CD4-positive, alpha-beta T cell (primary cell): ENCODE data around the gene MRPS14. TPM values are rescaled to one million over a fixed set of nuclear protein-coding genes. Genes with fewer than 3 reads are reported as not detected.

Source experiments
- ATAC-seq: fragments of 200-7000 bp; cut with Tn5 transposase; one replicate; pipeline ENCODE4 v1.10.0; 2022; ENCODE audit warnings: mild to moderate bottlenecking; ENCODE audit not compliant: poor library complexity
- CTCF ChIA-PET: fragments of 350-600 bp; sonication (Branson Sonifier 250); formaldehyde crosslinking; loops from one replicate; lab custom pipeline; 2021; ENCODE audit warnings: antibody characterized with exemption, inconsistent platforms; lab: Charles Lee
- POLR2A ChIA-PET: fragments of 350-600 bp; sonication (Branson Sonifier 250); formaldehyde crosslinking; loops from one replicate; lab custom pipeline; 2021; ENCODE audit warnings: antibody characterized with exemption, inconsistent platforms; lab: Charles Lee
- DNase-seq, 14 experiments: peaks; one replicate each; pipeline ENCODE4 v3.0.0-alpha.2; 2013 to 2020; ENCODE audit warnings: mixed read lengths in 2 of 14
- H3K27ac ChIP-seq, 2 donors: one replicate each; pipeline versions ENCODE4 v1.5.1 to v1.7.0; 2013; ENCODE audit warnings: low read length in 2 of 2, low read depth in 1 of 2, mild to moderate bottlenecking in 1 of 2
- H3K27me3 ChIP-seq, 2 experiments: 1 replicate in 1 of 2; 2 replicates in 1 of 2; pipeline versions ENCODE4 v1.6.1 to v1.7.0; 2013; ENCODE audit warnings: low read length in 2 of 2, control low read depth in 1 of 2, mild to moderate bottlenecking in 1 of 2, moderate library complexity in 1 of 2; ENCODE audit not compliant: insufficient read depth in 2 of 2, control insufficient read depth in 1 of 2
- H3K36me3 ChIP-seq: one replicate; pipeline ENCODE4 v1.6.1; 2013; ENCODE audit warnings: low read length, control low read depth; ENCODE audit not compliant: insufficient read depth
- H3K4me1 ChIP-seq: one replicate; pipeline ENCODE4 v1.6.1; 2013; ENCODE audit warnings: low read length, control low read depth; ENCODE audit not compliant: insufficient read depth
- H3K4me3 ChIP-seq: one replicate; pipeline ENCODE4 v1.5.1; 2013; ENCODE audit warnings: mild to moderate bottlenecking, low read length, moderate library complexity
- H3K9me3 ChIP-seq, 2 experiments: 1 replicate in 1 of 2; 2 replicates in 1 of 2; pipeline versions ENCODE4 v1.6.1 to v1.7.0; 2013; ENCODE audit warnings: low read length in 2 of 2, mild to moderate bottlenecking in 2 of 2, control low read depth in 1 of 2, moderate library complexity in 1 of 2; ENCODE audit not compliant: control insufficient read depth in 1 of 2, insufficient read depth in 1 of 2
- H3K27ac Mint-ChIP-seq: one replicate; pipeline ENCODE4 v1.8.0; 2020; ENCODE audit warnings: mixed read lengths
- H3K27me3 Mint-ChIP-seq: one replicate; pipeline ENCODE4 v1.8.0; 2021; ENCODE audit warnings: mixed read lengths
- H3K36me3 Mint-ChIP-seq: one replicate; pipeline ENCODE4 v1.8.0; 2021; ENCODE audit warnings: low read depth, mixed read lengths
- H3K4me1 Mint-ChIP-seq: one replicate; pipeline ENCODE4 v1.8.0; 2021; ENCODE audit warnings: low read depth, mixed read lengths
- H3K4me3 Mint-ChIP-seq: one replicate; pipeline ENCODE4 v1.8.0; 2020; ENCODE audit warnings: mild to moderate bottlenecking, mixed read lengths
- H3K9me3 Mint-ChIP-seq: one replicate; pipeline ENCODE4 v1.8.0; 2020; ENCODE audit warnings: mixed read lengths
- CTCF ChIP-seq: fragments of 200-600 bp; IDR thresholded peaks from one replicate; pipeline ENCODE4 v1.8.0; 2022; ENCODE audit warnings: antibody characterized with exemption, mild to moderate bottlenecking
- intact Hi-C, 2 experiments: fragments of 100-400 bp; cut with DNase I in 1 of 2; cut with micrococcal nuclease in 1 of 2; formaldehyde crosslinking; loops; one replicate each; pipeline versions ENCODE4 v1.15.1 to v1.9.0; 2023 to 2025; cut with DNase I, micrococcal nuclease
- total RNA-seq, 174 experiments: library from RNA in 2 of 174; stranded (reverse) in 2 of 174; gene quantifications; one replicate each; pipeline ENCODE4 v1.2.3 and lab custom pipeline; 2021 to 2026

Gene MRPS14
- total RNA-seq, 2 experiments from 2014 or later: 8.5 to 9.6 TPM

GRCh38 chr1:174968750-174969244, 54.4 kb downstream of the MRPS14 start:
- peak; percentile 43 for ATAC-seq
- peak overlapping the region; percentile 26 for H3K4me3 ChIP-seq
- no peaks in the 10 kb centered on the region for H3K9me3 ChIP-seq
- Mint-ChIP-seq H3K36me3 (peaks cover 18% of the 10 kb centered on the region), H3K27ac (peak overlapping the region; percentile 95), H3K4me3 (peak overlapping the region; percentile 59), H3K27me3 (no peaks in the 10 kb centered on the region), H3K4me1 (peaks cover 71% of the 10 kb centered on the region), H3K9me3 (no peaks in the 10 kb centered on the region)
- TF ChIP-seq CTCF: no peak
- H3K4me1 ChIP-seq: peaks cover 50% of the 10 kb centered on the region
- ChIA-PET POLR2A (interaction anchor here (0.6 to 10.4 kb wide), 28 partner anchors 9 to 1145 kb away, joined by 3 to 338 read pairs (median 4); partner anchors contain the start of genes CACYBP, CENPL, DARS2 and MRPS14), CTCF (interaction anchor here (1.3 kb wide), 3 partner anchors 14 to 169 kb away, joined by 6 to 8 read pairs (median 8); no protein-coding TSS in a partner anchor)
- peak in 9 of 14 experiments; percentile 7 to 90 (median 28) for DNase-seq
- peaks cover 7% of the 10 kb centered on the region for H3K36me3 ChIP-seq
- intact Hi-C loops: loop anchor here (1.0 to 5.0 kb wide), 6 partner anchors 14 to 171 kb away; partner anchors contain the start of gene CACYBP (in 1 of the 2)
- peak overlapping the region; percentile 76 to 88 for H3K27ac ChIP-seq
- H3K27me3 ChIP-seq: no peaks in the 10 kb centered on the region

GRCh38 chr1:174967845-174968705, 55.1 kb downstream of the MRPS14 start:
- Mint-ChIP-seq H3K4me1 (peaks cover 78% of the 10 kb centered on the region), H3K27me3 (no peaks in the 10 kb centered on the region), H3K4me3 (peak overlapping the region; percentile 59), H3K9me3 (no peaks in the 10 kb centered on the region), H3K36me3 (peaks cover 14% of the 10 kb centered on the region), H3K27ac (peak overlapping the region; percentile 95)
- ChIA-PET POLR2A (interaction anchor here (0.6 to 10.4 kb wide), 29 partner anchors 8 to 1144 kb away, joined by 3 to 338 read pairs (median 4); partner anchors contain the start of genes CACYBP, CENPL, DARS2 and MRPS14), CTCF (interaction anchor here (1.3 kb wide), 3 partner anchors 15 to 168 kb away, joined by 6 to 8 read pairs (median 8); no protein-coding TSS in a partner anchor)
- ATAC-seq (peak; percentile 9), DNase-seq (peak in 3 of 14 experiments; percentile 57 to 75 (median 60))
- Histone ChIP-seq H3K27ac (peak overlapping the region; percentile 76 to 88), H3K9me3 (no peaks in the 10 kb centered on the region), H3K4me1 (peaks cover 50% of the 10 kb centered on the region), H3K4me3 (peak overlapping the region; percentile 26), H3K36me3 (peaks cover 7% of the 10 kb centered on the region), H3K27me3 (no peaks in the 10 kb centered on the region)
- TF ChIP-seq CTCF: no peak
- intact Hi-C loops: loop anchor here (1.0 to 5.0 kb wide), 6 partner anchors 15 to 171 kb away; partner anchors contain the start of gene CACYBP (in 1 of the 2)

GRCh38 chr1:174966008-174966572, 57.1 kb downstream of the MRPS14 start:
- peaks cover 66% of the 10 kb centered on the region for H3K4me1 Mint-ChIP-seq
- Histone ChIP-seq H3K4me3 (peak overlapping the region; percentile 47), H3K36me3 (peaks cover 7% of the 10 kb centered on the region), H3K27me3 (no peaks in the 10 kb centered on the region), H3K27ac (peak overlapping the region; percentile 76 to 88), H3K4me1 (peaks cover 40% of the 10 kb centered on the region), H3K9me3 (no peaks in the 10 kb centered on the region)
- no peaks in the 10 kb centered on the region for H3K27me3 Mint-ChIP-seq
- intact Hi-C loops: loop anchor here in 1 of 2 experiments (5.0 kb wide), 4 partner anchors 34 to 169 kb away; no protein-coding TSS in a partner anchor
- no peaks in the 10 kb centered on the region for H3K9me3 Mint-ChIP-seq
- H3K27ac Mint-ChIP-seq: peak overlapping the region; percentile 95
- ChIA-PET CTCF (interaction anchor here (2.1 to 4.5 kb wide), 4 partner anchors 17 to 166 kb away, joined by 6 to 25 read pairs (median 14); no protein-coding TSS in a partner anchor), POLR2A (interaction anchor here (0.9 to 10.4 kb wide), 16 partner anchors 10 to 1142 kb away, joined by 3 to 338 read pairs (median 8); partner anchors contain the start of genes CACYBP, CENPL, DARS2 and MRPS14)
- H3K36me3 Mint-ChIP-seq: peaks cover 5% of the 10 kb centered on the region
- no peak for TF ChIP-seq CTCF
- H3K4me3 Mint-ChIP-seq: peak overlapping the region; percentile 85
- no peak for ATAC-seq
- DNase-seq: no peak
